ENCODE results near the gene EAF1.

The EAF1 gene

GRCh38 chr3:15486979-15487378 is 59.6 kb downstream of the EAF1 start:
- no peak for DNase-seq

- DNase-seq: no peak
Observed at GRCh38 chr3:15488002-15488401, 60.6 kb downstream of the EAF1 start.

GRCh38 chr3:15490158-15490557 is 62.8 kb downstream of the EAF1 start:
- no peak for DNase-seq

GRCh38 chr3:15491143-15491542 is 63.7 kb downstream of the EAF1 start:
- DNase-seq: no peak
